Inflammatory macrophage treated with lipopolysaccharide for 4 hours (primary cell): ENCODE results near the gene TMEM209.
"Not testable (repeated sequence)": the region's sequence is repeated elsewhere in the genome, so short reads cannot be mapped to it uniquely, and the experiment has no call there.

Experiments used
- DNase-seq: peaks from one replicate; pipeline ENCODE4 v3.0.0-alpha.2; 2020

TMEM209 gene

GRCh38 chr7:130157700-130158099, 47.5 kb downstream of the TMEM209 start:
- no peak for DNase-seq

- no peak for DNase-seq
Measured at GRCh38 chr7:130156140-130156539, 49.1 kb downstream of the TMEM209 start.

DNA sequence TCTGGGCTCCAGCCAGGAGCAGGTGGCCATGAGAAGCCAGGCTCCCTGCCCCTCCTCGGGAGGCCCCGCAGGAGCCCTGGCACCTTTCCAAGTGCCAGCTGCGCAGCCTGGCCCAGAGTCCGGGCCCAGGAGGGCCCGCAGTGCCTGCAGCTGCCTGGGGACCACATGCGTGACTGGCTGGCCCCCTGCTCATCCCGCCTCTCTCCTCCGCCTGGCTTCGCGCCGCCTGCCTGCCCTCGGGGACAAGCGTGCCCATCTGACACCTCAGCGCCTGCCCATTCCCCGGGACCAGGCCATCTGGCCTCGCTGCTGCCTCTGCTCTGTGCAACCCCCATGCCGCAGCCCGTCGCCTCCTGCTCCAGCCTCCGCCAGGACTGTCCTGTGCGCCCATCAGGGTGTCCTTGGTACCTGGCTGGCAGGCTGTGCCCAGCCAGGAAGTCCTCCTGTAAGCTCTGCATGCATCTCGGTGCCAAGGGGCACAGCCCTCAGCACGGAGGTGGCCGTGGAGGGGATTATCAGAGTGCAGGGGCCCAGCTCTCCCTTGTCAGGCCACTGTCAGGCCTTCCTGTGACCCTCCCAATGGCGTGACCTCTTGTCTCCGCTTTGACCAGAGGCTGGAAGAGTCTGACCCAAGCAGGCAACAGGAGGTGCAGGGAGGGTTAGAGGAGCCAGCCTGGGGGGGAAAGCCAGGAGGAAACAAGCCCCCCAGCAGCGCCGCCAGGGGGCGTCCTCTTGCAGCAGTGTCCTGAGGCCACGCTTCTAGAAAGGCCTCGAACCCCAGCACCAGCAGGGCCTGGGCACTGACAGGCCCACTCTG, 50.5 kb downstream of the TMEM209 start:
- no peak for DNase-seq

- no peak for DNase-seq
Measured at GRCh38 chr7:130154131-130154500, 51.1 kb downstream of the TMEM209 start.

GRCh38 chr7:130153211-130153908, 51.8 kb downstream of the TMEM209 start:
- no peak for DNase-seq

GRCh38 chr7:130152493-130153210, 52.6 kb downstream of the TMEM209 start:
- DNase-seq = no peak

- peak; percentile 5 for DNase-seq
Measured at GRCh38 chr7:130151591-130152492, 53.4 kb downstream of the TMEM209 start.

- no peak for DNase-seq
Measured at GRCh38 chr7:130150587-130150986, 54.6 kb downstream of the TMEM209 start.

GRCh38 chr7:130149281-130150139, 55.7 kb downstream of the TMEM209 start:
- no peak for DNase-seq

GRCh38 chr7:130148561-130148960, 56.6 kb downstream of the TMEM209 start:
- no peak for DNase-seq

DNA sequence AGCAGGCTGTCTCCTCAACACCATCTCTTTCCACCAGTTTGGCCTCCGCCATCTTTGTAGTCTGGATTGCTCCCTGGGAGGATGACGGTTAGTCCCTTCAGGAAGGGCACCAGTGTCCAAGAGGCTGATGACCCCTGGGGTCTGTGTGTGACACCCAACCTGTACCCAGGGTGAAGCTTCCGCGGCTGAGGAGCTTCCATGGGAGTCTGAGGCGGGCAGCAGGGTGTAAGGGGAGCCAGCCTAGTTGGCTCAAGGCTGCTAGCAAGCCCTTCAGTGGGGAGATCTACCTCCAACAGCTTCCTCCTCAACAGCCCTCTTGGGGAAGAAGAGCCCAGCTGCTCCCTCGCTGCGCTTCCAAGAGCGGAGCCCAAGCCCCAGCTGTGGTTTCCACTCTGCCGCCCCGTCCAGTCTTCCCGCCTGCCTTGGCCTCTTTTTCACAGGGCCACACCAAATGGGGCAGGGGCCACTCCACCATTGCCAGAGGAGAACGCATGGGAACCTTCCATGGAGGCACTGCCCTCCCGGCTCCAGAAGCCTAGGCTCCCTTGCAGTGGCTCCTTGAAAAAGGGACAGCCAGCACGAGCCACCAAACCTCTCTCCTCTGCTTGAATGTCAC, 57.4 kb downstream of the TMEM209 start:
- no peak for DNase-seq

- no peak for DNase-seq
Measured at GRCh38 chr7:130146693-130147405, 58.4 kb downstream of the TMEM209 start.

- DNase-seq = not testable (repeated sequence)
Measured at GRCh38 chr7:130146142-130146541, 59.1 kb downstream of the TMEM209 start.

- DNase-seq = no peak
Measured at GRCh38 chr7:130145424-130146100, 59.6 kb downstream of the TMEM209 start.

DNA sequence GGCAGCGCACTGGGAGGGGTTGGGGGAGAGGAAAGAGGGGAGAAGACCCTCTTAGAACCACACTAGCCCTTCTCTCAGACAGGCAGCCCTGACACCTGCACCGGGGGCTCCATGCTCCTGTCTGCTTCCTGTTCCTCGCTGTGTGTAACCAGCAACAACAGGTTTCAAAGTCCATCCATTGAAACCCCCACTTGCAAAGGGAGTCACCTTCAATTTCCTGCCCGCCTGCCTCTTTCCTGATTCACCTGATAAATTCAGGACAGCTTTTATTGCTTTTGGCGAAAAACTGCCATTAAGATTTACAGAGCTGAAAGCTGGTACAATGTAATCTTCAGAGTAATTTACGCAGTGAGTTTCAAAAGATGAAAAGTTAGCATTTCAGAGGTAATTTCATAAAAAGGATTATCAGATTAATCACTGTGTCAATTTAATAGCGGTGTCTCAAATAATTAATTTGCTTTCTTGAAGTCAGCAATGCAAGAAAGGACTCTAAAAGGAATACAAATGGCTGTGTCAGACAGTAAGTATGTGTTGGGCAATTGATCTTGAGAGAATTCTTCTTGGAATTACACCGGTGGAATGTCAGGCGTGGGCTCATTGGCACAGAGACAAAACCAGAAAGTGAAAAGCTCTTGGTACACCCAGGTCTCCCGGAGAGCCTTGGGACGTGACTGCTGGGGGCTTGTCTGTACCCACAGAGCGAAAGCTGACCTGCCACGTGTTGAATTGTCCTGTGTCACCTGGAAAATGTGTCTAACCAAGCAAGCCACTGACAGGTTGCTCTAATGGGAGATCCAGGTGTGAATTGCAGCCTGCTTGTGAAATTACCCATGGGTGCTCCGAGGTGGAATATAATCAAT, 60.7 kb downstream of the TMEM209 start:
- no peak for DNase-seq

GRCh38 chr7:130143986-130144311, 61.3 kb downstream of the TMEM209 start:
- DNase-seq = no peak

GRCh38 chr7:130143334-130143732, 61.9 kb downstream of the TMEM209 start:
- DNase-seq = no peak

DNA sequence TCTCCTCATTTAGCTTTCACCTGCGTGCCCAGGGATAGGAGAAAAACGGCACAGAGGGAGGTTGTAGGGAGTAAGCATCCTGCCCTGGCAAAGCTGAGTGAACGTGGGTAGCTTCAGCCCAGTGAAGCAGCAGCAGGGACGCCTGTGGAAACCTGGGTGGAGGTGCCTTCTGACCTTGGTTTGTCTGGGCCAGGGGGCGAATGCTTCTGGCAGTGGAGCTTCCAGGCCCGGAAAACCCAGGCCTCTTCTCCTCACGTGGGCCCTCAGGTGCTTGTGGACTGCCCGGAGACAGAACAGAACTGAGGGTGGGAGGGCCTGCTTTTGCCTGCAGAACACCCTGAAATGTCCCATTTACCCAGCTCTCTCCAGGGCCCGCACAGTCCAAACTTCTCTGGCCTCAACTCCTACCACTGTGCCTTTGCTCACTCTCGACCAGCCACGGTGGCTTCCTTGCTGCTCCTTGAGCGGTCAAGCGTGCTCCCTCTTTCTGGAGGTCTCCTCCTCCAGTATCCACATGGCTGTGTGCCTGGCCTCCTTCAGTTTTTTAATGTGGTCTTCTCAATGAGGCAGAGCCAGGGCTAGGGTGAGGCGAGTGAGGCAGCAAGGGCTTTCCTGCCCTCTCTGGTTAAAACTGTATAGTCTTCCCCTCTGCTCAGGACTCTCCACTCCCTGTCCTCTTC, 62.4 kb downstream of the TMEM209 start:
- no peak for DNase-seq
